GM21360 (cell line): ENCODE measurements around the gene DNM3.

Experiments
- ATAC-seq: cut with Tn5 transposase; IDR thresholded peaks from one replicate; pipeline ENCODE4 v1.9.1; 2021; ENCODE audit warnings: mild to moderate bottlenecking, moderate library complexity; ENCODE audit not compliant: unreplicated experiment

DNM3 gene

DNA sequence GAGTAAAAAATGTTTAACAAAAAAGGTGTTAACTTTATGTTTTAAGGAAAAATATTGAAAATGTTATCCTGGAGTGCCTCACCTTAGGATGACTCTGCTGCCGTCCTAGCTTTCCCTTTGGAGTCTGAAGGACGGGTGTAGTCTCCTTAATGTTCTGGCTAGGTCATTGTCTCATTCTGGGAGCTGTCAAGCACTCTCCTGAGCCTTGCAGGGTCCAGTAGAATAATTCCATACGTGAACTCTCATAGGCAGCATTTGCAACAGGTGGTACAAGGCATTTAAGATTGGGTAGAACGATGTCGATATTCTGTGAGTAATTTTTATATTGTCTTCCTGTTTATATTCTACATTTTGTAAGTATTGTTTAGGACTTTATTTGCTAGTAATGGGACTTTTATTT lies 295.6 kb downstream of the DNM3 start:
- ATAC-seq: no peak

DNA sequence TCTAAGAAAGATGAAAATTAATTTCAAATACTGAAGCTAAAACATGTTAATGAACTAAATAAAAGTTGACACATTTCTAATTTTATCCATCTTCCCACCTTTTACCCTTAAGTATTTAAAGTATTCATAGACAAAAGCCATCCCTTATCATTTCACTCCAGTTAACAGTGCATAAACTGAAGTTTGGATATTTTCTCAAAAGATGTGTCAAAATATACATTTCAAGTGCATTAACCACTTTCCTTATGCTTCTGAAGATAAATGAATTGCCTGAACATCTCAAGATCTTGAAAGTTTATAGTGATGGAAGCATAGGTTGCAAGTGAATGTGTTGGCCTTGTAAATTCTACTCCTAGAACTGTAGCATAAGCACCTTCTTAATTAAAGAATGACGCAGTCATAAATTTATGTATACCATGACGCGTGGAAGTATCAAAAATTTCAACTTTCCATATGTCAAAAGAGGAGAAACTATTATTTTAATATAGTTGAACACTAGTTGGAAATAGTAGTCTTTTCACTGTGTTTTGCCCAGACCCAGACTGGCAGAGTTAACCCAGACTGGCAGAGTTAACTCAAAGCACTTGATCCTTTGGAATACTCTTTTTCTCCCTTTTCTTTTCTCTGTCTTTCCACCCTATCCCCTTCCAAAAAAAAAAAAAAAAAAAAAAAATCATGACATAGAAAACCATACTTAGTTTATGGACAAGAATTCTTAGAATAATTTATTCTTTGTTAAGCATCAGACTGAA lies 296.6 kb downstream of the DNM3 start:
- no peak for ATAC-seq

DNA sequence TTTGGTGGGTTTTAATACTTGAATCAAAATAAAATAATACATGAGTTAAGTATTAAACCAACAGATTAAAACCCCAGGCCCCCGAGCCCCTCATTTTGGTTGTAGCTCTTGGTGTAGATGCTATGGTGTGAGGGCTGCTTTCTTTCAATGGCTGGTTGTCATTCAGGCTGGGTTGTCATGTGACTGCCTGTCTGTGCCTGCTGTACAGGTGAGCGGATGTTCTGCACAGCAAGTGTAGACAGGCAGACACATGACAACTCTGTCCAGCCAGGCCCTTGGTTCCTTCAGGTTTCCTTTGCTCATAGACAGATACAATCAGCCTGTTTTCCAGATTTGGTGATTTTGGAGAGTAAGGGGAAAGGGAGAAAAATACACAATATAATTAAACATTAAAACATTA lies 297.3 kb downstream of the DNM3 start:
- ATAC-seq: no peak

DNA sequence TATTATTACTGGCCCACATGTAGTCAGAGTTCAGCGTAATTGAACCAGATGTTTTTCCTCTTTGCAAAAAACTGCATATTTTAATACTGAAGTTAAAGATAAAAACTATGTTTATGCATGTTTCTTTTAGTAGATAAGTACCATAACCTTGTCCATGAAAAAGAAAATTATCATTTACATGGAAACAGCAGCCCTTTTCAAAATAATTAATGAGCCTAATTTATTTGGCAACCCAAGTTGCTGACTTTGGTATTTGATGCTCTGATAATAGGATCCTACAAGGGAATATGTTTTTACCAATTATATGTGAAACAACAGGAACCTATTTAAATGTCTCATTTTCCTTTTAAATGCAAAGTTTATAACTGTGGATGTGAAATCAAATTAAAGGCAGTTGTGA lies 297.9 kb downstream of the DNM3 start:
- no peak for ATAC-seq

DNA sequence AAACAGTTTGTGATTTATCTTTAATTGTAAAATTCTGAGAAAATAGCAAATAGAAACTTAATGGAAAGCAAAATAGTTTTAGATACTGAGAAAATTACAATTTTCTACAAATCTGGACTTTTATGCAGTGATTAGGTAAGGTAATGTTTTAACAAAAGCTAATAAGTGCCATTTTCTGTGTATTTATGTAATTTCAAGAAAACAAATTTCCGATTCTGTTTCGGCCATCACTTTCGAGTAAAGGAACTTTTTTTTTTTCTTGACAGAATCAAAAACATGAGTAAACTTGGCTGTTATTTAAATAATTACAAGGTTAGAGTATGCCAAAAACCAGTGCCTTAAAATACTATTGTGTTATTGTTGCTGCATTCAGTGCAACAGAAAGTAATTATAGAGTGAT lies 298.8 kb downstream of the DNM3 start:
- ATAC-seq: no peak

DNA sequence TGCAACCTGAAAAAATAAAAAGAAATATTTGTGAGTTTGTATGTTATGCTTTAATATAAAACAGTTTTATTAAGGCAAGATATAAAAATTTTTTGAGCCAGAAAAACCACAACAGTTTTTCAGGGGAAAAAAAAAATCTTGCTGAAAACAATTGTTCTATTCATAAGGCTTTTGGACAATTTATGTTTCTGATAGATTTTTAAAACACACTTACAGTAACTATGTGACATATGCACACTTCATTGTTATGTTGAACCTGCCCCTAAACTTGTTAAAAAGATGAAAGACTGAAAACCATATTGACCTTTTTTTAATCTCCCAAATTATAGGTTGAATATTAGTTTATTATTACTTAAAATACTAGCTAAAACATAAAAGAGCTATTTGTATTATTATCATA lies 299.3 kb downstream of the DNM3 start:
- ATAC-seq: no peak

DNA sequence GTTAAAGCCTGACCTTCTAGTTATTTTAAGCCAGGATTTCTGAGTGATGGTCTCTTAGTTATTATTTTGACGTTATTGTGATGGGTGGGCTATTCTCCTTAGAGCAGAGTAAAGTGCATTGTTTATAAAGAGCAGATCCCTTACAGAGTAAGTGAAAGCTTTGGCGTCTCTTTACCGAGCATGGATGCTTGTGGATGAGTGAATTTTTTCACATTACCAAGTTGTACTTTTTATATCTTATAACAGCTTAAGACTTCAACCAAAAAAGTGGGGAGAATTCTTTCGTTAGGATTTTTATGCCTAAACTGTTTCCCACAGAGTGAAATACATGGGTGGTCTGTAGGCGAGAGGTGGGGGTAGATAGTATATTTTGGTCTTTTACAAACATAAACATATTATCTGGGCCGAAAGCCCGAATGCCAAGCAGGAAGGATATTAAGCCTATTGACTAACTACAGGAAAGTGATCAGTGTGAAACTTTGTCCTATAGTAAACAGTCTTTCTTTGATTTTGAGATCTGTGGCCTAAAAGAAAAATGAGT lies 300.1 kb downstream of the DNM3 start:
- no peak for ATAC-seq

DNA sequence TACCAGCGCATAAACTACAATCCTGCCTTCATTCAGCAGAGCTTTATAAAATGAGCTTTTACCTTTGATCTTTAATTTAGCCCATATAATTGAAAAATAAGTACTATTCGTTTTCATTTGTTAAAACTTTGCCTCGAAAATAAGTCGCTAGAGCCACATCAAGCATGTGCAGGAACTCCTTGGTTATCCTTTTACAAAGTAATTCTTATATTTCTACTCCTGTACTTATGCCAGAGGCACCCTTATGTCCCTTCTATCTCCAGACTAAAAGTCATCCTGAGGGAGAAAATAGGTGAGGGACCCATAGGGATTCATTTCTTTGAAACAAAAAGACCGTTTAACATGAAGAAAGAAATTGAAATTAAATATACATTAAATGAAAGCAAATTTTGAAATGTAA lies 301.0 kb downstream of the DNM3 start:
- no peak for ATAC-seq

DNA sequence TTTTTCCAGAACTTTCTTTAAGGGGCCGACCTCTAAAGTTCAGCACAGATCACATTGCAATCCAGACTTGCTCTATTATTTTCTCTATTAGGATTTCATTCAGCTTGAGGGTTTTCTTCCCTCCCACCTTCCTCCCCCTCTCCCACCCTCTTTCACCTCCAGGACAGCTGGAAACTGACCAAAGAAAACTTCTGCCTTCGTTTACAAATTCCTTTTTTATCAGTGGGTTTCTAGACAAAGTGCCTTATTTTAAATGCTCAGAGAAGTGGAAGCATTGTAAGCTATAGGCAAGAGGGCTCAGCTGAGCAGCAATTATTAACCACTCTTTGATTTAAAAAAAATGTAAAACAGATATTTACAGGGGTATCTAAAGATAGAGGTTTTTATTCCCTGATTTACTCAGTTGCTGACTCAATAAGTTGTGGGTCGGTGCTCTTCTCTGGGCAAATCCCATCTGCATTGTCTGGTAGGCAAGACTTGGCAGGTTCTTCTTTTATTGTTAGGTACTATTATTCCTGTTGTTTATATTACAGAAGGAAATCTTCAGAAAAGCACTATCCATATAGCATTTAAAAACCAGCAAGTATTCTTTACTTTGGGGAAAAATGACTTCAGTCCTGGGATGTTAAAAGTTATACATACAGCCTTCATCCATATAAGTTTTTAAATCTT lies 302.2 kb downstream of the DNM3 start:
- no peak for ATAC-seq

DNA sequence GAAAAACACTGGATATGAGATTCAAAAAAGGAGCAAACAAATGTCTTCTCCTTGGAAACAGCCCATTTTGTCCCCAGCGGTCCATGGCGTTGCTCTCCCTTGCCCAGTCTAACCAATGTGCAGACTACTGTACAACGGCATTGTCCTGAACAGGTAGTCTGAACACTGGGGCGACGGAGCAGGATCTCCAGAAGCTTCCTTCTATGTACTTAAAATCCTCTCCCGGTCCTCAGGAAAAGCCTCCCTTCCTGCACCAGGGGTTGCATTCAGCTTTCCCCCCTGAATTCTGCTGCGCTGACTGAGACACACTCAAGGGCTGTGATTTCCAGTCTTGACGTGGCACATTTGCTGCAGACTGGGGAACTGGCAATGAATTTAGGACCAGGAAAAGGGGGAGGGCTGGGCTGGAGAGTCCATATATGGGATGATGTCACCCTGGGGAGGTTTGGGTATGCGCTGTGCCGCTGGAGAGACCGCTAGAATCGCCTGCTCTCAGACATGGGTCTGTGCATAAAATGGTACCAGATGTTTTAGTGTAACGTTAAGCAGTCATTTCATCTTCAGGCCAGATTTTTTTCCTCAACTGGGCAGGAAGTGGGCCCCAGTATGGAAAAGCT lies 303.3 kb downstream of the DNM3 start:
- no peak for ATAC-seq

DNA sequence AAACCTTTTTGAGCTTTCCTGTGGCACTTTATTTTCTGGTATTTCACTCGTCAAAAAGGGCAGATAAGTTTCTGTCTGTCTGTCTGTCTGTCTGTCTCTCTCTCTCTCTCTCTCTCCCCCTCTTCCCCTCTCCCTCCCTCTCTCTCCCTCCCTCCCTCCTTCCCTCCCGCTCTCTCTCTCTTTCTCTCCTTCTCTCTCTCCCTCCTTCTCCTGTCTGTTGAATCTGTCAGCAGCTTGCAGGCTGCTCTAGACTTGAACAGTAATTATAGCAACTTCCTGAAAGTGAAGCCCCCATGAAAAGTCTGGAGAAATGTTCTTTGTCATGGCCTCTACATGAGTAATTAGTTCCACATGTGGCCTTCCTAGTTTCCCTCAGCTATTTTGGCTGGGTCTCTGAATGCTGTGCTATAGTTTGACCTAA lies 303.9 kb downstream of the DNM3 start:
- ATAC-seq: no peak

DNA sequence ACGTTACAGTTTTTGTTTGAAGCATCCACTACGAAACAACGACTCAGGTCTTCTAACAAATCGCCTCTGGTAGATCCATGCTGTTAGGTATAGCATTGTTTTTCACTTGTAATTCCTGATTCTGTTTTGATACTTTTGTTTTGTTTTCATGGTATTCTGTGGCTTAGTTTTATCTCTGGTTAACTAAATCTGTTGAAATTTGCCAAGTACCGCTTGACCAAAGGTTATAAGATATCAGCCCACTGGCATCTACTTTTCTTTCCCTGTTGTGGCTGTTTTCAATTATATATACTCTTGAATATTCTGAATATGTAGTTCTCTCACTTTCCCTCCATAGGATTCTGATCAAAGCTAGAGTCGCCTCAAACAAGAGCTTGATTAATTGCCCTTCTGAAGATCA lies 304.4 kb downstream of the DNM3 start:
- no peak for ATAC-seq

DNA sequence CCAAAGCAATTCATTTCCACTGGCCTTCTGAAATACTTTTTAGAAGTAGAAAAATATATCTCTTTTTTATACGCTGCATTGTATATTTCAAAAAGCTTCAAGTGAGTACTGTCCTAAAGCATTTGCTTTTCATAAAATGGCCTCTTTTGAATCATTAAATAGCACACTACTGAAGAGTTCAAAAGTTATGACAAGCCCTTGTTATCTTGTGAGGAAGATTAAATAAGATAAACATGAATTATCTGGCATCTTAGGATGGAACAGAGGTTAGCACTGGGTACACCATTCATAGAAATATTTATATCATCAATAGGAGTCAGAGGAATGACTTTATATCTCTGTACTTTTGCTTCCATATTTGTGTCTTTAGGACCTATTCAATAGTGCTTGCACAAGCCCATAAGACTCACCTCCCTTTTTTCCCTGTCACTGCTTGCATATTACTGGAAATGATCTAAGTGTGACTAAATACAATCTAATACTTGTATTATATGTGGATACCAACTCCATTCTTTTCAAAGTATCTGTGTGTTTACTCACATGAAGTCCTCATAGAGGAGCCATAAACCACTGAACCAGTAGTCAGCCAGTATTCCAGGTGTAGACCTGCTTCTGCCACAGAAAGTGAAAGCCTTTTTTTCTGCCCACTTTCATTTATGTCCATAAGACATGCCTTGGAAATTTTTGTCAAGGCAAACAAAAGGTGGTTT lies 305.0 kb downstream of the DNM3 start:
- ATAC-seq: no peak

DNA sequence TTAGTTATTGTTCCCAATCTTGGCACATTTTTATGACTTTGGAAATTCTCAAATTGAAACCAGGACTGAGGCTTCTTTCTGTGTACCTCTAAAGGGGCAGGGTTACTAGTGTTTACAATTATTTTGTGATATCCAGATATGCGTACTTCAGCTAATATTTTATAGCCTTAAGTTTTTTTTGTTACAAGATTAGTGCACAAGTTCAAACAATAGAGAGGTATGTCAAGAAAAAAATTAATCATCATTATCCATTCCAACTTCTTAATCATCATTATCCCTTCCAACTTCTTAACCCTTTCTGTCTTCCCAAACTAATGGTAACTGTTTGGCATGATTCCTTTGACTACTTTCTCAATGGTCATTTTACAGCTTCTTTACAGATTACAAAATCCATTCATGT lies 306.2 kb downstream of the DNM3 start:
- ATAC-seq: no peak

DNA sequence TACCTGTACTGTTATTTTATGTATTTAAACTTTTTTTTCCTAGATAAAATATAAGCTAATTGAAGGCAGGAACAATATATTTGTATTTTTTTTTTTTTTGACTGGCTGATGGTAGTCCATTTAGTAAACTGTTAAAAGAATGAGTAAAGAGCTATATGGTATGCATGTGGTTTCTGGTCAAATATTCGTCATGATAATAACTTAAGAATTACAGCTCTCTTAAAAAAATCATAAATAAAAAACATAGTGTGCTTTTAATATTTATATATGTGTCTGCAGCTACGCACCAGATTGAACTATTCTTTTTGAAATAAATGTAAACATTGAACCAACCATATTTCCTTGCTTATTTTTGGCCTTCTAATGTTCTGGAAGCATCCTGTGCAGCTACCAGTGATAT lies 306.9 kb downstream of the DNM3 start:
- ATAC-seq: no peak

DNA sequence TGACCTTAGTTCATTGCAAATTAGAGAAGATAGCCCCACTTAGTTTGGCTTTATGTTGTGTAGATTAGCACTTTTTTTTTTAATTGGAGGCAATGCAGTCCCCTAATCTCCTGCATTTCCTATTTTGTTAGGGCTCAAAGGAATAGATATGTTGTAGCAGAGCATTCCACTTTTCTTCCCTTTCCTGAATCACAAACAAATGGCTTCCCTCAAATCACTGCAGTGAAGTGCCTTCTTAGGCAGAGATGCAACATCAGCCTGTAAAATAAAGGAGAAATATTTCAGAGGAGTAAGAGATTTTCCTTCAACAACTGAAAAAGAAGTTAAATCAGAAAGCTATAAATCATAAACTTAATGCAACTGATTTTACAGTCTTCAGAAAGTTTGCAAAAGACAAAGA lies 307.4 kb downstream of the DNM3 start:
- no peak for ATAC-seq

DNA sequence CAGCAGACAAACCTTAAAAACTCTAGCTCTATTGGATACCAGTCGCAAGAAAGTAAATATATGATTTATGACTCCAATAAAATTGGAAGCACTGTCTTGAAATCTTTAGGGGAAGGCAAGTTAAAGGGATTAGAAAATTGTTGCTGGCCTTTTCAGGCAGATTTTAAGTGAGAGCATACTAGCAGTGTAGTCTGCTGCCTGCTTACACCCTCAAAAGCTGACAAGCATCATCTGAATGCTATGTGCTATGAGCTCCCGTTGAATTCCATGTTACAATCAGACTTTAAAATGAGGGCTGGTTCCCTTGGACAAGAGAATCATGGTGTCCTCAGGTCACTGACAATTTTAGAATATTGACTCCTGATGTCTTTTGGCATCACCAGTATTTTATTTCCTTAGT lies 308.0 kb downstream of the DNM3 start:
- ATAC-seq: no peak

DNA sequence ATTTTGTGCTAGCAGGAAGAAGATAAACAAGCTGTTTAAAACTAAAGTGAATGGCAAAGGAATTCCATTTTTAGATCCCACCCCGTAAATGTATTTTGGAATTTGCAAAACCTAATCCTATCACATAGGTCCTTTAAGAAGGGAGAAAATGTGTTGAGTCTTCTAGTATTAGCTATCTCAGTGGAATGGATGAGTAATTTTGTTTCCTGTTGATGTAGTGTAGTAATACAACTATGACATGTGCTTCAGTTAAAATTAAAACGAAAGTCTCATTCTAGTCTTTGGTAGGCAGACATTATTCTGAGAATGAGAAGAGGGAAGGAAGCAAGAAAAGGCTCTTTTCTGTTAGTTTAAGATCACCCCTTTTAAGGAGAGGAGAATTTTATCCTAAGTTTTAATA lies 313.3 kb downstream of the DNM3 start:
- peak; percentile 78 for ATAC-seq

DNA sequence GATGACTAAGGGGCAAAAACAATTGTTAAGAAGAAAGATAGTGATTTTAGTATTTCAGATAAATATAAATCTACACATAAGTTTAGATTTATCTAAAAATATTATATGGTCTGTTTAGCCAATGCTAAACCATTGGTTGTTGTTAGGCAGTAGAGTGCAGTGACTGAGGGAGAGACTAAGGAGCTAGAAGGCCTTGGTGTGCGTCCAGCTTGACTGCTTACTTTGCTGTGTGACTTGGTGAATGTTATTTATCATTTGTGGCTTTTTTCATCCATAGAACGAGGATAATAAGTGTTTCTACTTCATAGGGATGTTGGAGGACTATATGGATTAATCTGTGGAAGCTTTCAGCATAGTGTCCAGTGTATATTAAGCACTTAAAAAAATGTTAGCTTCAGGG lies 314.5 kb downstream of the DNM3 start:
- no peak for ATAC-seq

DNA sequence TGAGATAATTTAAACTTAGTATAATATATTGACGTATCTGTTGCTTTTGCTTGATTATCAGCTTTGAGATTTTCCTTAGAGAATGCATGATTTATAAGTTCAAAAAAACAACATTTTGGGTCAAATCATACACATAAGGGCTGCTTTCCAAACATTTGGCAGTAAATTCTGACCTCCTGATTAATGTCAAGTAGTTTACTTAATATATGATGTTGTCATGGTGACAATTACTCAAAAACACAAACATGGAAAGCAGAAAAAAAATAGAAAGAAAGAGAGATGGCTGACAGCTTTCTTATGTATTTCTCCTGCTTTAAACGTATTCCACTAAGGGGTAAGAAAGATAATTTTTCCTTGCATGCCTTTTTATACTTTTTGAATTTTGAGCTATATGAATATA lies 320.9 kb downstream of the DNM3 start:
- no peak for ATAC-seq

DNA sequence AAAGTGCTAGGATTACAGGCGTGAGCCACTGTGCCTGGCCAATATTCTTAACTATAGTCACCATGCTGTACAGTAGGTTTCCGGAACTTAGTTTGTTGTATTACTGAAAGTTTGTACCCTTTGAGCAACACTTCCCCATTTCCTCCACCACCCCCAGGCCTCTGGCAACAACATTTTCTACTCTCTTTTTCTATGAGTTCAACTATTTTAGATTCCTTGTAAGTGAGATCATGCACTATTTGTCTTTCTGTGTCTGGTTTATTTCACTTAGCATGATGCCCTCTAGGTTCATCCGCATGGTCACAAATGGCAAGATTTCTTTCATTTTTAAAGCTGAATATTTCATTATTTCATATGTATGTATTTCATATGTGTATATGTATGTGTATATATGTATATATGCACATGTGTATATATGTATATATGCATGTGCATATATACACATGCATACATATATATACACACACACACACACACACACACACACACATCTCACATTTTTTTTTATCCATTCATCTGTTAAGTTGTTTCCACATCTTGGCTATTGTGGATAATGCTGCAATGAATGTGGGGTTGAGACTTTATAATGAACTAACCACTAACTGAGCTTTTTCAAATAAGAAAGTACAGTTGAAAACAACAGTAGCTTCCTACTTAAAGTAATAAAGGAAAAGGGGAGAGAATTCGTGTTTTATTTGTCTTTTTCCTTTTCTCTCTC lies 322.4 kb downstream of the DNM3 start:
- ATAC-seq: no peak
